GM23338 (cell line): ENCODE results near the gene NDUFAF8. TPM values are rescaled to one million over a fixed set of nuclear protein-coding genes. Genes with fewer than 3 reads are reported as not detected.

ENCODE experiments used
- ATAC-seq: fragments of 200-7000 bp; cut with Tn5 transposase; 3 replicates; pipeline ENCODE4 v1.9.1; 2020
- DNase-seq: peaks from one replicate; pipeline ENCODE4 v3.0.0-alpha.2; 2015; ENCODE audit warnings: low spot score
- H2AFZ ChIP-seq: fragments of 200-600 bp; sonication (generic); 2 replicates; pipeline ENCODE4 v1.8.0; 2016; ENCODE audit warnings: antibody characterized with exemption, mild to moderate bottlenecking, moderate library complexity
- H3F3A ChIP-seq: fragments of 200-600 bp; sonication (generic); replicated peaks from 2 replicates; pipeline ENCODE4 v1.8.0; 2017; ENCODE audit warnings: antibody characterized with exemption, mixed run types, low read depth
- H3K27ac ChIP-seq: fragments of 200-600 bp; sonication (generic); 2 replicates; pipeline ENCODE4 v1.6.1; 2016; ENCODE audit warnings: low read depth
- H3K27me3 ChIP-seq: fragments of 200-600 bp; sonication (generic); 2 replicates; pipeline ENCODE4 v1.8.0; 2016; ENCODE audit warnings: mild to moderate bottlenecking, mixed run types, moderate library complexity; ENCODE audit not compliant: insufficient read depth
- H3K36me3 ChIP-seq: fragments of 200-600 bp; sonication (generic); 2 replicates; pipeline ENCODE4 v1.8.0; 2016; ENCODE audit warnings: mild to moderate bottlenecking; ENCODE audit not compliant: insufficient read depth
- H3K4me1 ChIP-seq: fragments of 200-600 bp; sonication (generic); 2 replicates; pipeline ENCODE4 v1.8.0; 2016; ENCODE audit warnings: mild to moderate bottlenecking, moderate library complexity; ENCODE audit not compliant: insufficient read depth
- H3K4me2 ChIP-seq: fragments of 200-600 bp; sonication (generic); 2 replicates; pipeline ENCODE4 v1.7.1; 2017; ENCODE audit warnings: mixed run types
- H3K4me3 ChIP-seq: fragments of 200-600 bp; sonication (generic); 2 replicates; pipeline ENCODE4 v1.6.1; 2016; ENCODE audit warnings: mixed run types
- H3K79me2 ChIP-seq: fragments of 200-600 bp; sonication (generic); replicated peaks from 2 replicates; pipeline ENCODE4 v1.8.0; 2017; ENCODE audit warnings: mild to moderate bottlenecking; ENCODE audit not compliant: insufficient read depth
- H3K9me2 ChIP-seq: fragments of 200-600 bp; sonication (generic); 2 replicates; pipeline ENCODE4 v1.8.0; 2017; ENCODE audit not compliant: insufficient read depth
- H4K20me1 ChIP-seq: fragments of 200-600 bp; sonication (generic); replicated peaks from 2 replicates; pipeline ENCODE4 v1.8.0; 2017; ENCODE audit warnings: mild to moderate bottlenecking; ENCODE audit not compliant: insufficient read depth
- H3K27ac Mint-ChIP-seq: 2 replicates; pipeline ENCODE4 v1.8.0; 2020; ENCODE audit warnings: inconsistent platforms, mild to moderate bottlenecking, moderate library complexity, mixed read lengths
- H3K27me3 Mint-ChIP-seq: 3 replicates; pipeline ENCODE4 v1.8.0; 2022; ENCODE audit warnings: low read depth, mild to moderate bottlenecking, moderate library complexity, mixed read lengths, inconsistent platforms; ENCODE audit not compliant: insufficient read depth, poor library complexity
- H3K36me3 Mint-ChIP-seq: 3 replicates; pipeline ENCODE4 v1.8.0; 2021; ENCODE audit warnings: low read depth, mild to moderate bottlenecking, inconsistent platforms, moderate library complexity, mixed read lengths
- H3K4me1 Mint-ChIP-seq: 3 replicates; pipeline ENCODE4 v1.8.0; 2020; ENCODE audit warnings: mild to moderate bottlenecking, inconsistent platforms, mixed read lengths
- H3K4me3 Mint-ChIP-seq: 3 replicates; pipeline ENCODE4 v1.8.0; 2021; ENCODE audit warnings: moderate library complexity, mild to moderate bottlenecking, inconsistent platforms, mixed read lengths
- H3K9me3 Mint-ChIP-seq: 3 replicates; pipeline ENCODE4 v1.8.0; 2020; ENCODE audit warnings: moderate library complexity, mild to moderate bottlenecking, inconsistent platforms, mixed read lengths
- CREB1 ChIP-seq: fragments of 250-450 bp; sonication (Bioruptor Pico); IDR thresholded peaks from 2 replicates; pipeline ENCODE4 v1.5.0; 2020; ENCODE audit warnings: low read depth, mild to moderate bottlenecking, moderate library complexity
- CTCF ChIP-seq, 2 experiments: fragments of 200-600 bp in 1 of 2; sonication (generic) in 1 of 2; conservative IDR thresholded peaks; 2 replicates each; pipeline versions ENCODE4 v1.5.1 to v1.6.1; 2016 to 2017; ENCODE audit warnings: antibody characterized with exemption in 2 of 2, low read depth in 2 of 2, mild to moderate bottlenecking in 2 of 2, moderate library complexity in 1 of 2
- ETS1 ChIP-seq: IDR thresholded peaks from 2 replicates; pipeline ENCODE4 v1.6.1; 2016; ENCODE audit warnings: antibody characterized with exemption
- EZH2 ChIP-seq: fragments of 200-600 bp; sonication (generic); IDR thresholded peaks from one replicate; pipeline ENCODE4 v1.8.0; 2017; ENCODE audit warnings: antibody characterized with exemption, mild to moderate bottlenecking, low read depth; ENCODE audit not compliant: unreplicated experiment
- EZH2phosphoT487 ChIP-seq: fragments of 200-600 bp; sonication (generic); IDR thresholded peaks from one replicate; pipeline ENCODE4 v1.8.1; 2018; ENCODE audit warnings: antibody characterized with exemption; ENCODE audit not compliant: unreplicated experiment
- JUNB ChIP-seq: IDR thresholded peaks from one replicate; pipeline ENCODE4 v1.6.1; 2016; ENCODE audit warnings: antibody characterized with exemption; ENCODE audit not compliant: unreplicated experiment
- NANOG ChIP-seq: IDR thresholded peaks from 2 replicates; pipeline ENCODE4 v1.6.1; 2016; ENCODE audit warnings: antibody characterized with exemption, borderline replicate concordance
- POLR2AphosphoS5 ChIP-seq: IDR thresholded peaks from 2 replicates; pipeline ENCODE4 v1.6.1; 2016; ENCODE audit warnings: antibody characterized with exemption, low read depth
- REST ChIP-seq: IDR thresholded peaks from one replicate; pipeline ENCODE4 v1.6.1; 2018; ENCODE audit warnings: antibody characterized with exemption; ENCODE audit not compliant: unreplicated experiment
- STAT1 ChIP-seq: IDR thresholded peaks from one replicate; pipeline ENCODE4 v1.6.1; 2016; ENCODE audit warnings: antibody characterized with exemption; ENCODE audit not compliant: unreplicated experiment
- ZNF114 ChIP-seq: fragments of 250-450 bp; sonication (Bioruptor Pico); IDR thresholded peaks from 2 replicates; pipeline ENCODE4 v1.5.0; 2020; ENCODE audit warnings: mild to moderate bottlenecking, moderate library complexity
- ZNF331 ChIP-seq: fragments of 250-450 bp; sonication (Bioruptor Pico); IDR thresholded peaks from 2 replicates; pipeline ENCODE4 v1.5.0; 2020; ENCODE audit warnings: low read depth, mild to moderate bottlenecking, moderate library complexity
- ZNF462 ChIP-seq: fragments of 250-450 bp; sonication (Bioruptor Pico); IDR thresholded peaks from 2 replicates; pipeline ENCODE4 v1.5.0; 2020; ENCODE audit warnings: mild to moderate bottlenecking, moderate library complexity
- polyA plus RNA-seq: library from polyadenylated mRNA; unstranded; fragments of >200 nt; fragmentation: Nextera tagmentation; extraction: Ambion mirVana; gene quantifications from 2 replicates; pipeline ENCODE4 v1.2.1, GENCODE V29; 2016
- total RNA-seq: library from RNA; depleted of rRNA; stranded (reverse); fragments of >200 nt; shearing (Covaris generic); gene quantifications from 2 replicates; pipeline ENCODE4 v1.2.3, GENCODE V29; 2014

The NDUFAF8 gene
- total and polyA plus RNA-seq, 2 experiments from 2014 or later: 21.5 to 156 TPM

- no peak for ATAC-seq
- no peaks in the 10 kb centered on the region for H3K36me3 ChIP-seq
Observed at GRCh38 chr17:81232616-81233241, 6.4 kb upstream of the NDUFAF8 start.

More at GRCh38 chr17:81232616-81233241, 6.4 kb upstream of the NDUFAF8 start:
- no peaks in the 10 kb centered on the region for H3K4me1 ChIP-seq
- H3K79me2 ChIP-seq: no peaks in the 10 kb centered on the region; the same call in none of the 2 replicates
- Mint-ChIP-seq H3K9me3 (no peaks in the 10 kb centered on the region), H3K27me3 (peaks cover 6% of the 10 kb centered on the region), H3K36me3 (peaks cover 15% of the 10 kb centered on the region), H3K27ac (no peak overlapping the region), H3K4me1 (peaks cover 1% of the 10 kb centered on the region), H3K4me3 (no peak overlapping the region)
- no peaks in the 10 kb centered on the region for H3F3A ChIP-seq
- no peak overlapping the region for H3K4me3 ChIP-seq
- H3K27me3 ChIP-seq: no peaks in the 10 kb centered on the region
- no peak overlapping the region for H2AFZ ChIP-seq
- no peak overlapping the region for H3K4me2 ChIP-seq
- no peaks in the 10 kb centered on the region for H3K9me2 ChIP-seq
- DNase-seq: no peak
- TF ChIP-seq REST (no peak), JUNB (no peak), ZNF331 (no peak), EZH2 (no peak), ZNF462 (CRISPR knock-in tag) (no peak), CTCF (conservative IDR thresholded peaks at IDR 0.05; ENCODE audit: low read depth in 2 of 2) (no peak), STAT1 (no peak), EZH2phosphoT487 (no peak), ETS1 (no peak), ZNF114 (CRISPR knock-in tag) (no peak), POLR2AphosphoS5 (no peak), CREB1 (CRISPR knock-in tag) (no peak), NANOG (no peak)
- H3K27ac ChIP-seq: no peak overlapping the region
- no peaks in the 10 kb centered on the region for H4K20me1 ChIP-seq
